Spinal cord (tissue), 10 donors: ENCODE measurements around the gene FAM120B. TPM values are rescaled to one million over a fixed set of nuclear protein-coding genes. Genes with fewer than 3 reads are reported as not detected.
A peak's percentile ranks its signal among the peaks of the same experiment; 100 is the strongest.

ENCODE experiments used
- DNase-seq, 6 donors: peaks; one replicate each; pipeline versions ENCODE4 v3.0.0 to v3.0.0-alpha.2; 2013 to 2015; ENCODE audit warnings: low spot score in 6 of 6, low read depth in 4 of 6
- H3K27ac ChIP-seq: one replicate; pipeline ENCODE4 v1.5.1; 2013; ENCODE audit warnings: low read depth, low read length, control low read depth
- H3K27me3 ChIP-seq: one replicate; pipeline ENCODE4 v1.6.1; 2013; ENCODE audit warnings: low read length; ENCODE audit not compliant: control insufficient read depth, insufficient read depth
- H3K36me3 ChIP-seq: one replicate; pipeline ENCODE4 v1.6.1; 2013; ENCODE audit warnings: low read length; ENCODE audit not compliant: control insufficient read depth, insufficient read depth
- H3K4me1 ChIP-seq: one replicate; pipeline ENCODE4 v1.6.1; 2013; ENCODE audit warnings: low read length; ENCODE audit not compliant: control insufficient read depth, insufficient read depth
- H3K4me3 ChIP-seq: one replicate; pipeline ENCODE4 v1.5.1; 2013; ENCODE audit warnings: low read depth, low read length, control low read depth
- H3K9me3 ChIP-seq: one replicate; pipeline ENCODE4 v1.6.1; 2013; ENCODE audit warnings: low read length; ENCODE audit not compliant: control insufficient read depth, insufficient read depth
- WGBS: methylation state at CpG from one replicate; pipeline ENCODE4 v1.1.5; 2013; ENCODE audit warnings: missing lambda C conversion rate; ENCODE audit not compliant: insufficient coverage; 5-methylcytosine and 5-hydroxymethylcytosine counted together
- polyA plus RNA-seq, 2 donors: library from polyadenylated mRNA; unstranded; fragments of 120-200 nt; gene quantifications; one replicate each; pipeline ENCODE4 v1.2.1, GENCODE V29; 2013; ENCODE audit not compliant: insufficient read length in 2 of 2
- total RNA-seq, 2 donors: library from RNA; depleted of rRNA in 1 of 2; stranded (reverse); fragments of 120-200 nt in 1 of 2; fragments of >200 nt in 1 of 2; gene quantifications; one replicate each; pipeline versions ENCODE4 v1.2.3 to v1.2.4, GENCODE V29; 2013 to 2014
- donor health status: healthy.

The FAM120B gene
- total and polyA plus RNA-seq, 4 donors, result 29.0 to 40.2 (median 36.6) TPM

DNA sequence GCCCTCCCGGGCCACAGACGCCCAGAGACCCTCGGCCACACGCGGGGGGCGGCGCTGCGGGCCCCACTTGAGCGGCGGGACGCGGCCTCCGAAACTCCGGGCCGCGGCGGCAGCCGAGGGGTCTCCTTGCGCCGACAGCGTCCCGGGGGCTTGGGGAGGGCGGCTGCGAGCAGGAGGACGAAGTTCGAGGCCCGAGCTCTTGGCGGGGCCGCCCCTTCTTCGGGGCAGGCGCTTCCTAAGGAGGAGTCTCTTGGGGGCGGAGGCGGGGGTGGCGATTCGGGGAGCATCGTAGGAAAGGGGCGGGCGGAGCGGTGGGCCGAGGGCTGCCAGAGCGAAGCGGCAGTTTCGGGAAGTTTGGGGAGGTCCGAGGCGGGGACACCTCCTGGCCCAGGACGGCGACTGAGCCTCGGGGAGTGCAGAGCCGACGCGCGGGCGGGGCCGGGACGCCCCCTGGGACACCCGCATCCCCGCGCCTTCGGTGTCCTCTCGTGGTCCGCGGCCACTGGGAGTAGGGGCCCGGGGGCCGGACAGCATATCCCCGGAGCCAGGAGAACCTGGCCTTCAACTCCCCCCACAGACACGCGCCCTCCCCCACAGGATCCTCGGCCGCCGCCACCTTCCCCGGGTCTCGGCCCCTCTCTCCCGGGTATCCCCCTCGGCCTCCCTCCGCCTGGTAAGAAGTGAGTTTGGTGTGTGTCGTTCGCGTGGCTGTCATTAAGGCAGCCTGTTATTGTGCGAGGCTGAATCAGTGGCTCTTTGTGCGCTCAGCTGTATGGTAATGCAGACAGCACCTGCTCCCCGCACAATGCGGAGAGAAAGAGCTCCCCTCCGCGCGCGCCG is 15.1 kb upstream of the FAM120B start:
- WGBS, result under 1% methylated on average over 80 of the region's 87 CpGs
- Histone ChIP-seq H3K36me3 (peaks cover 24% of the 10 kb centered on the region), H3K4me1 (peaks cover 78% of the 10 kb centered on the region), H3K27ac (peak overlapping the region; percentile 78), H3K4me3 (peak overlapping the region; percentile 66), H3K9me3 (no peaks in the 10 kb centered on the region), H3K27me3 (peaks cover 40% of the 10 kb centered on the region)
- DNase-seq, result peak in 2 of 6 donors; percentile 90 to 95

GRCh38 chr6:170292111-170292406 is 14.5 kb upstream of the FAM120B start:
- Histone ChIP-seq H3K4me3 (peak overlapping the region; percentile 66), H3K4me1 (peaks cover 78% of the 10 kb centered on the region), H3K9me3 (no peaks in the 10 kb centered on the region), H3K36me3 (peaks cover 20% of the 10 kb centered on the region), H3K27me3 (peaks cover 45% of the 10 kb centered on the region), H3K27ac (peak overlapping the region; percentile 36)
- no peak for DNase-seq
- 0% methylated on average over 2 of the region's 11 CpGs for WGBS

DNA sequence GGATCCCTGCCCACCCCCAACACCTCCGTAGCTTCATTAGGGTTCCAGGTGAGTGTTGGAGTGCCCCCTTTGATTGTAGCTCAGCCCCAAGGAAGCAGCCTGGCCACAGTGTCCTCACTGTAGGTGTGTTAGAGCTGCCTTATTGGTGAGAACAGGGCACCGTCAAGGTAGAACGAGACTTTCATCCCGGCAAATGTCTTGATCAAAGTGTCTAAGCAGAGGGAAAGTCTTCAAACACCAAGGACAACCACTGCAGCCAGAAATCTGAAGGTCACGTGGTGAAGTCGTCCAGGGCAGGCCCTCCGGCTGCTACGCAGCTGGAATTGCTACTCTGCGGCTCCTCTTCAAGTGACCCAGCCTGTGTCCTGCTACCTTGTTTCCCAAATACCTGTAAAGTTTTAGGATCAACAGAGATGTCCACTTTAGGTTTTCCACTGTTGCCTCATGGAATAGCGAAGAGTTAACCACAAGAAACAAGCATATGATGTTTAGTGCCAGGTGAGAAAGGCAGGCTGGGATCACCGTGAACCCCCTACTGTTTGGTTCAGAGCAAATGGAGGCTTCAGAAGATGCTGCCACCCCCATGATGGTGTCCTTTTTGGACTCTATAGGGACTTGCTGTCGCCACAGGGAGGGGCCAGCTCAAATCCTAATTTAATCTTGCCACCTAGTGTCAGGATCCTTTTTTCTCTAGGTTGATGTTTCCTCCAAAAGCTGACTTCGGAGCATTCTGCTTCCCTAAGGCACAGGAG is 14.0 kb upstream of the FAM120B start:
- 17% methylated on average over 12 of the region's 13 CpGs for WGBS
- H3K27me3 ChIP-seq, result peaks cover 47% of the 10 kb centered on the region
- H3K4me1 ChIP-seq, result peaks cover 78% of the 10 kb centered on the region
- H3K4me3 ChIP-seq, result peak overlapping the region; percentile 66
- DNase-seq, result peak in 2 of 6 donors; percentile 78 to 82
- H3K36me3 ChIP-seq, result peaks cover 15% of the 10 kb centered on the region
- H3K9me3 ChIP-seq, result no peaks in the 10 kb centered on the region
- H3K27ac ChIP-seq, result peak overlapping the region; percentile 36

- Histone ChIP-seq H3K9me3 (no peaks in the 10 kb centered on the region), H3K4me1 (peaks cover 74% of the 10 kb centered on the region), H3K27ac (peak overlapping the region; percentile 1), H3K4me3 (no peak overlapping the region), H3K27me3 (peaks cover 47% of the 10 kb centered on the region), H3K36me3 (peaks cover 5% of the 10 kb centered on the region)
- WGBS, result 6% methylated on average over 16 of the region's 23 CpGs
- peak in 2 of 6 donors; percentile 68 to 69 for DNase-seq
Measured at GRCh38 chr6:170293341-170294231, 13.0 kb upstream of the FAM120B start.

DNA sequence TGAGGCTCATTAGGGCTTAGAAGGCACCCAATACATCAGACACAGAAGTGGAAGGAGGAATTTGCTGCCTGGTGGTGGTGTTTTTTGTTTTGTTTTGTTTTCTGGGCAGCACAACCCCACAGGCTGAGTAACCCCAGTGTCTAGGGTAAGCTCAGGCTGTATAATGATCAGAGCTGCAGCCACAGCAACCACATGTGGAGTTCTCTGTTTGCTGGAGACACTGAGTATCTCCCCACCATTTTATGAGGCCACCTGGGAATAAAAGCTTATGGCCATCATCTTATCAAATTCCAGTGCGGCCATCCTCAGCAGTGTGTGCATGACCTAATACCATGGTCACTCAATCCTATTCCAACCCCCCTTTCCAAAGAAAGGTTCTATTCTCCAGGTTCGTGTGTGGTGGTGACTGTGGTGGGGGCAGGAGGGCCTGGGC is 12.2 kb upstream of the FAM120B start:
- Histone ChIP-seq H3K36me3 (no peaks in the 10 kb centered on the region), H3K27me3 (peaks cover 44% of the 10 kb centered on the region), H3K9me3 (no peaks in the 10 kb centered on the region), H3K27ac (peak overlapping the region; percentile 1), H3K4me1 (peaks cover 69% of the 10 kb centered on the region), H3K4me3 (no peak overlapping the region)
- WGBS, result no CpG with 5 or more reads among the region's 2 CpGs
- no peak for DNase-seq

DNA sequence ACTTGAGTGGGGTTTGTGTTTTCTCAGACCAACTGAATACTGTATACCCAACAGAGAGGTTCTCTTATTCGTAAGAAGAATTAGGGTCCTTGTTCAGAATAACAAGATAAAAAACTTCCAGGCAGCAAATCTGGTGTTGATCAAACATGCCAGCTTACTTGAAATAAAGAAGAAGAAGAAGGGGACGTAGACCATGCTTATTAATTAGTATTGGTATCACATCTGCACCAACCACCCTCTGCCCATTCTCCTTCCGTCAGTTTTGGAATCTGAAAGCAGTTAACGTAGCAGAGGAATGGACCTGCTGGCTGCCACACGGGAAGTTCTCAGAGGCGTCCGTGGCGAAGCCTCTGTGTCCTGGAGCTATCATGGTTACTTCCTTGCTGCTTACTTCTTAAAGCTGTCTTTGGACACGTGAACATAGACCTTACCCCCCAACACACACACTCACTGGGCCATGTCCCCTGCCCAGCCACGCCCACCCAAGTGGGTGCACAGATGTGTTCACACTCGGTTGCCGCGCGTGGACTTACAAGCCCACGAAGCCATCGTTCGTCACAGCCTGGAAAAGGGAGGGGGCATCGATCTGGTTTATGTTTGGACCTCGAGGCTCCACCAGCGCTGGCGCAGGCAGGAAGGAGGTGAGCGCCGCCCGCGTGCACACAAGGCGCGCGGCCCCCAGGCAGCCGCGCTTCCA is 11.6 kb upstream of the FAM120B start:
- peak overlapping the region; percentile 26 for H3K4me3 ChIP-seq
- no peaks in the 10 kb centered on the region for H3K9me3 ChIP-seq
- peaks cover 44% of the 10 kb centered on the region for H3K27me3 ChIP-seq
- no peaks in the 10 kb centered on the region for H3K36me3 ChIP-seq
- peaks cover 67% of the 10 kb centered on the region for H3K4me1 ChIP-seq
- peak in 2 of 6 donors; percentile 60 to 79 for DNase-seq
- no peak overlapping the region for H3K27ac ChIP-seq
- 3% methylated on average over 28 of the region's 30 CpGs for WGBS

- Histone ChIP-seq H3K27me3 (peaks cover 42% of the 10 kb centered on the region), H3K27ac (no peak overlapping the region), H3K9me3 (no peaks in the 10 kb centered on the region), H3K4me3 (peak overlapping the region; percentile 37), H3K4me1 (peaks cover 64% of the 10 kb centered on the region), H3K36me3 (no peaks in the 10 kb centered on the region)
- DNase-seq, result peak in 2 of 6 donors; percentile 77 to 82
- WGBS, result under 1% methylated on average over 109 of the region's 109 CpGs
Measured at GRCh38 chr6:170295510-170296422, 10.8 kb upstream of the FAM120B start.

- peaks cover 42% of the 10 kb centered on the region for H3K27me3 ChIP-seq
- H3K4me1 ChIP-seq, result peaks cover 63% of the 10 kb centered on the region
- no peak overlapping the region for H3K27ac ChIP-seq
- under 1% methylated on average over 47 of the region's 47 CpGs for WGBS
- peak overlapping the region; percentile 37 for H3K4me3 ChIP-seq
- H3K9me3 ChIP-seq, result peaks cover 3% of the 10 kb centered on the region
- no peak for DNase-seq
- H3K36me3 ChIP-seq, result no peaks in the 10 kb centered on the region
Measured at GRCh38 chr6:170296423-170296745, 10.2 kb upstream of the FAM120B start.
